Stimulated activated CD4-positive, alpha-beta T cell treated with anti-CD3 and anti-CD28 coated beads, Interleukin-15, amount 100 ng/mL, for 24 hours (primary cell): ENCODE results near the gene LRRC10B.

Experiments
- DNase-seq: peaks from one replicate; pipeline ENCODE4 v3.0.0-alpha.2; 2020

The LRRC10B gene

DNA sequence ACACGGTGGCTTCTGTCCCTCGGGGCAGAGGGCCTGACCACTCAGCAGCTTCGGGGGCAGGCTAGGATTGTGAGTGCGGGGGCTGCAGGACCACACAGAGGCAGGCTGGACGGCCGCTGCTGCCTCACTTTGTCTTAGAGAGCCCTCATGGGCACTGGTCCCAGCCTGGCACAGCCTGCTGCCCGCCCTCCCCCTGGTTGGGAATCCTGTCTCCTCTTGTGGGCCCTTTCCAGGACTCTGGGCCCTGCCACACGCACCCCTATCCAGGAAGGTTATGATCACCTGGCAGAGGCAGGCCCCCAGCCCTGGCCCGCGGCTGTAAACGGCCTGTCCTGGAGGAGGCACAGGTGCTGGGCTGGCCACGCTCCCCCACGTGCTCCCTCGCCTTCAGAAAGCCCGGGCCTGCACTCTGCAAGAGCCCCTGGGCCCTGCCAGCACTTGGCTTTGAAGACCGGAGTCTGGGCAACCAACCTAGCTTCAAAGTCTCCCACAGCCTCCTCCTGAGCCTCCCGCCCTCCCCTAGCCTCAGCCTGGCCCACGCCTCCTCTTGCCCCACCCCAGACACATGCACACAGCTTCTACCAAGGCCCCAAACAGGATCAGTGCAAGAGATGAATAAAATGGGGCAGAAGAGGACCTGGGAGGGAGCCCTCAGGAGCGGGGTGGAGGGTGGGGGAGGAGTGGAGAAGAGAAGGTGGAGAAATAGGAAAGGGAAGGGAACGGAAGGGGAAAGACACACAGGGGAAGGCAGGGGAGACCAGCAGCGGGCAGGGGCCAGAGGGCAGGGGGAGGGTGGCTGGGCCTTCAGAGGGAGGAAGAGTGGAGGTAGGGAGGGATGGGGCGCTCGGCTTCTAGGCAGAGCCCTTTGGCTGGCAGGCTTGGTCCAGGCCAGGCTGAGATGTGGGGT, 41.4 kb downstream of the LRRC10B start:
- DNase-seq, result no peak

DNA sequence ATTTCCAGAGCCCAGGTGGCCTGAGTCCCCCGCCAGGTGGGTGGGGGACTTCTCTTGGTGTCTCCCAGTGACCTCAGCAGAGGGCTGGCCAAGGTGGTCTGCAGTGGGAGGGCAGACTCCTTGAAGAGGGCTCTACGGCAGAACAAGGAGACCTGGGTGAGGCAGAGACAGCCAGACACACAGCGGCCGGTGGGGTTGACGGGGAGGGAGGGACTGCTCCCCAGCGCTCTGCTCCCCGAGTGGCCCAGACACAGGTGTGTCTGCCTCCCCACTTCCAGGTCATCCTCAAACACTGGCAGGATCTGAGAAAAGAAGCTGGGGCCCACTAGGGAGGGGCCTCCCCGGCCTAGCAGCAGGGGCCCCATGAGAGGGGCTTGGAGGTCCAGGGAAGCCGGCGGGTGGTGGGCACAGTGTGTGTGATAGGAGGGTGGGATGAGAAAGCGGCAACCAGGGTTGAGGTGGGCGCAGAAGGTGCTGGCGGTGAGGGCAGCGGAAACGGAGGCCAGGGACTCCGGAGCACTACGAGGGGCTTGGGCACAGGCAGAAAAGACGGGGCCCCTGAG, 42.2 kb downstream of the LRRC10B start:
- DNase-seq, result no peak

- DNase-seq, result no peak
These were observed 43.1 kb downstream of the LRRC10B start for GRCh38 chr11:61551634-61552033.

DNA sequence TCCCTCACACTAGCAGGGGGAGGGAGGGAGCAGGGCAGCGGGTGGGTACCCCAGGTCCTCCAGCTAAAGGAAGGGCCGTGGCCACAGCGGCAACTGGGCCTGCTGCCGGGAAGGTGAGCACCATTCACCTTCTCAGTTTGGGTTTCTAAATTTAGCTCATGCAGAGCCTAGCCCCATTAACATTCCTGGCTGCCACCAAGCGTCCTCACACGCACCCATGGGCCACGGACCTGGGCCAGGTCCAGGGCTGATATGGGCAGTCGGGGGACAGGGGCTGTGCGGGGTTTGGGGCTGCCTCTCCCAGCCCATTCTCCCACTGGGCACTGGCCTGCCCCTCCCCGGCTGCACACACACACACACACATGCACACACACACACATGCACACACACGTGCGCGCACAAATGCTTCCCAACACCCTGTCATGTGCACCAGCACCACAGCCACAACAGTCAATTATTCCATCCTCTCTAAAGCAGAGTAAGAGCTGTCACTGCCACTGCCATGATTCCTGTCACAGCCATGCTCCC, 43.6 kb downstream of the LRRC10B start:
- DNase-seq, result no peak

DNA sequence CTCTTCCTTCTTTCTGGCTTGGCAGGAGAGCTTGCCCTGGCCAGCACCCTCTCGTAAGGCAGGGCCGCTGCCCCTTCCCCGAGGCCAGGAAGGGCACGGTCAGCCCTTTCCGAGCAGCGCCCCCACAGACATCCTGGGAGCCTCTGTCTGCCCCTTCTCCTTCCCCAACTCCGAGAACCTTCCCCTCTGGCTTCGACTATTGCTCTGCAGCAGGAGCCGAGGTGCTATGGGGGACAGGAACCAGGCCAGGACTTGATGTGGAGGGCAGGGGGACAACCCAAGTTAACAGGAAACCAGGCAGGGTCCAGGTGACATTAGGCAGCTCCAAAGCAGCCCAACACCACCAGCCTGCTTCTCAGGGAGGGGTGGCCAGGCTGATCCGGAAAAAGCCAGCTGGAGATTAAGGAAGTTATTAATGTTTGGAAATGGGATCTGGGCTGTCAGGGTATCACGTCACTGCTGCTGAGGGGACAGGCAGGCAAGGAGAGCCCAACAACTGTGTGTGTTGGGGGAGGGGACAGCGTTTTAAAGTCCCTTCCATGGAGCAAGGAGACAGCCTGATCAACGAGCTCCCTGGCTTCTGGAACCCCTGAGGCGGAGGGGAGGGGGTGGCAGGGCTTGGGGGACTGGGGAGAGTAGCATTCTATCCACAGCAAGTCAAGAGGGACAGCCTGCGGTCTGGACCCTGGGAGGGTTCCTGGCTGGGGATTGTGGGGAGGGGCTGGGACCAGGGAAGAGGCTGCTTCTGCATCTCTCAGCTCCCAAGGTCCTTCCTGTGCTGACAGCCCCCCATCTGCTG, 45.0 kb downstream of the LRRC10B start:
- DNase-seq, result no peak

DNA sequence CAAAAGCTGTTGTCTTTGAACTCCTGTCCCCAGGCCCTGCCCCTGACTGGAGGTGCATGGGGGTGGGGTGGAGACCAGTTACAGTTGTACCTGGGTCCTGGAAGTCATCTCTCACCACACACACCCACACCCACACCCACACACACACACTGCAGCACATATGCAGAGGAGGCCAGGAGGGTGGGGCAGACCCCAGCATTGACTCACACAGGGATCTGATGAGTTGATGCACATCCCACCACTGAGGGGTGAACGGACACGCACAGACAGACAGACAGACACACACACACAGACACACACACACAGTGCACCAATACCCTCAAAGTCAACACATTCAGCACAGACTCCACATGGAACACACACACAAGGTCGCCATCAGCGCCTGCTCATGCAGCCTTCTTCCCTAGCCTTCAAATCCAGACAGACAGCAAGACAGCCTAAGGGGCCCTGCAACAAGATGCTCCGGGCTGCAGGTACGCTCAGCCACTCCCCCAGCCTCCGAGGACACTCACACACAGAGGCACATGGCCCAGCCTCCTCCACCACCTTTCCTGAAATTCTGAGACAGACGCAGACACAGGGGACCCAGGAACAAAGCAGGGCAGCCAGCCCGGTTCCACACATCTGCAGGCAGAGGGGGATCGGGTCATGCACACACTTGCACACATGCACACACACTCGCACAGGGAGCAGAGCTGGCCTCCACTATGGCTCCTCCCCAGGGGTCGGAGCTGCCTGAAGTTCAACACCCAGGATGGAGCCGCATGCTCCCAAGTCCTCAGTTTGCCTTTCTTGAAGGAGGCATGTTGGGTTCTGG, 45.8 kb downstream of the LRRC10B start:
- DNase-seq, result peak; percentile 20

DNA sequence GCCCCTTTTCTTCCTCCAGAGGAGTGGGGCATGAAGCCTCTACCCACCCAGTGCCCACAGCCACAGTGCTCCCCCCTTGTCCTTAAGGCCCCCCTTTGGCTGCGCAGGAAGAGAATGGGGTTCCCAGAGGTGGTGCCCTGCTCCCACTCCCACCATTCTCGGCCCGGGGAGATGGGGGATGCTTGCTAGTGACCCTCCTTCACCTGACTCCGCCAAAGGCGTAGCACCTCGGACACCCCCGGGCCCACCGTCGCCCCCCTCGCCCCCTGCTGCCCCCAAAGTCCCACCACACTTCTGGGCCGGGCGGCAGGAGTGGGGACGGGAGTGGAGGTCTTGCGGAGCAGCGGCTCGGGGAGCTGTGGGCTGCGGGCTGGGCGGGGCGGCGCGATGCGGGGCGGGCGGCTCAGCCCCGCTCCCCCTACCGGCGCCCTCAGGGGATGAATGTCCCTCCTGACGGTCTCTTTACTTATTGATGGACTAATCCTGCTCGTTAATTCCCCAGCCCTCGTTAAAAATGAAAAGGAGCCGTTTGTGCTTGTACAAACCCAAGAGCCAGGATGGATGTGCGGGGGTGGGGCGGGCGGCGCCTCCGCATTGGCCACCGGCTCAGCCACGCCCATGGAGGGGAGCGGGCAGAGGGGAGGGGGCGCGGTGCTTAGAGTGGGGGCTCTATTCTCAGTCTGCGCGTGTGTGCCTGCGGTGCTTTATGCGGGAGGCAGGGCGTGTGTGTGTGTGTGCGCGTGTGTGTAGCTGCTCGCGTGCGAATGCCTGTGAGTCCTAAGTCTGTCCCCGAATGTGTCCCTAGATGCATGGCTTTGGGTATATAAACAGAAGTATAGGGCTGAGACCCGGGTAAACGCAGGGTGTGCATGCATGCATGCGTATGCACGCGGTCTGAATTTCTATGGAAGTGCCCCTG, 46.8 kb downstream of the LRRC10B start:
- no peak for DNase-seq

- no peak for DNase-seq
These were observed 47.4 kb downstream of the LRRC10B start for GRCh38 chr11:61555978-61556377.

GRCh38 chr11:61556621-61557020, 48.1 kb downstream of the LRRC10B start:
- DNase-seq, result no peak
